Measurements from ENCODE around the gene SPAG7. TPM values are rescaled to one million over a fixed set of nuclear protein-coding genes. Genes with fewer than 3 reads are reported as not detected.

Gene SPAG7
- total and polyA plus RNA-seq, 3 donors from 2014 or later, result 54.9 to 79.5 (median 66.1) TPM

DNA sequence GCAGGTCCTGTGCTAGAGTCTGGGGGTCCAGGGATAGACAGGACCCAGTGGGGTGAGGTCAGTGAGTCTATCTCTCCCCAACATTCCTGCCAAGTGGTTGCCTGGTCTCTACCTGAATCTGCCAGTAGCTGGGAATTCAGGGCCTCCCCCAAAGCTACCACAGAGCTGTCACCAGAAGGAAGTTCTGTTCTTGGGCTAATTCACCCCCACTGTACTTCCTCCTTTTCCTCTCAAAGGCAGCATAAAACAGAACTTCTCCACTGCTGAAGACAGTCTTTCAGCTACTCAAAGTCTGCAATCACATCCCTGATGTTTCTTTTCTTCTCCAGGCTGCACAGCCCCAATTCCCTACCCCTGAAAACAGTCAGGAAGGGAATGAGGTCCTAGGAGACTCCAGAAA, 11.1 kb upstream of the SPAG7 start:
- intact Hi-C loops (cut with DNase I; ENCODE audit: low total_unique reads), result no loop called here
- Histone ChIP-seq H3K27ac (no peak overlapping the region), H3K36me3 (ENCODE audit: low read depth, missing control alignments) (no peaks in the 10 kb centered on the region), H3K27me3 (no peaks in the 10 kb centered on the region), H3K4me1 (no peaks in the 10 kb centered on the region), H3K4me3 (no peak overlapping the region), H3K9me3 (no peaks in the 10 kb centered on the region)
- DNase-seq, result no peak
- TF ChIP-seq CTCF (IDR thresholded peaks at IDR 0.05) (no peak), POLR2A (IDR thresholded peaks at IDR 0.05) (no peak)

GRCh38 chr17:4974115-4974670, 6.6 kb upstream of the SPAG7 start:
- no peak overlapping the region for H3K27ac ChIP-seq
- no peak for DNase-seq
- no peaks in the 10 kb centered on the region for H3K36me3 ChIP-seq (ENCODE audit: low read depth, missing control alignments)

GRCh38 chr17:4973256-4974114, 5.9 kb upstream of the SPAG7 start:
- H3K27me3 ChIP-seq, result no peaks in the 10 kb centered on the region
- no peak for TF ChIP-seq POLR2A (IDR thresholded peaks at IDR 0.05)
- no peak for TF ChIP-seq CTCF (IDR thresholded peaks at IDR 0.05)
- DNase-seq, result no peak
- no peaks in the 10 kb centered on the region for H3K36me3 ChIP-seq (ENCODE audit: low read depth, missing control alignments)
- H3K9me3 ChIP-seq, result no peaks in the 10 kb centered on the region
- intact Hi-C loops (cut with DNase I; ENCODE audit: low total_unique reads), result no loop called here
- H3K4me3 ChIP-seq, result no peak overlapping the region
- 88% methylated on average over 10 of the region's 10 CpGs for WGBS, 2 donors
- H3K4me1 ChIP-seq, result peaks cover 4% of the 10 kb centered on the region
- no peak overlapping the region for H3K27ac ChIP-seq

More at GRCh38 chr17:4974115-4974670, 6.6 kb upstream of the SPAG7 start:
- H3K4me1 ChIP-seq, result no peaks in the 10 kb centered on the region
- TF ChIP-seq POLR2A (IDR thresholded peaks at IDR 0.05) (no peak), CTCF (IDR thresholded peaks at IDR 0.05) (no peak)
- 80 to 86% methylated on average over 4 to 9 of the region's 9 CpGs for WGBS, 2 donors
- no peak overlapping the region for H3K4me3 ChIP-seq
- H3K27me3 ChIP-seq, result no peaks in the 10 kb centered on the region
- intact Hi-C loops (cut with DNase I; ENCODE audit: low total_unique reads), result no loop called here
- H3K9me3 ChIP-seq, result no peaks in the 10 kb centered on the region

GRCh38 chr17:4972752-4973151, 5.1 kb upstream of the SPAG7 start:
- TF ChIP-seq POLR2A (IDR thresholded peaks at IDR 0.05) (no peak), CTCF (IDR thresholded peaks at IDR 0.05) (no peak)
- no peak overlapping the region for H3K27ac ChIP-seq
- H3K36me3 ChIP-seq (ENCODE audit: low read depth, missing control alignments), result no peaks in the 10 kb centered on the region
- intact Hi-C loops (cut with DNase I; ENCODE audit: low total_unique reads), result no loop called here
- no peak overlapping the region for H3K4me3 ChIP-seq
- 80% methylated on average over 12 of the region's 12 CpGs for WGBS, 2 donors
- H3K4me1 ChIP-seq, result peaks cover 10% of the 10 kb centered on the region
- DNase-seq, result no peak
- H3K27me3 ChIP-seq, result no peaks in the 10 kb centered on the region
- no peaks in the 10 kb centered on the region for H3K9me3 ChIP-seq
